ENCODE measurements around the gene CARD9.

GRCh38 chr9:136396219-136396515, 22.7 kb upstream of the CARD9 start:
- TF ChIP-seq CTCF (conservative IDR thresholded peaks at IDR 0.05) (no peak), ZFX (IDR thresholded peaks at IDR 0.05) (no peak)
